ENCODE data around the gene CROCC2.

The CROCC2 gene

DNA sequence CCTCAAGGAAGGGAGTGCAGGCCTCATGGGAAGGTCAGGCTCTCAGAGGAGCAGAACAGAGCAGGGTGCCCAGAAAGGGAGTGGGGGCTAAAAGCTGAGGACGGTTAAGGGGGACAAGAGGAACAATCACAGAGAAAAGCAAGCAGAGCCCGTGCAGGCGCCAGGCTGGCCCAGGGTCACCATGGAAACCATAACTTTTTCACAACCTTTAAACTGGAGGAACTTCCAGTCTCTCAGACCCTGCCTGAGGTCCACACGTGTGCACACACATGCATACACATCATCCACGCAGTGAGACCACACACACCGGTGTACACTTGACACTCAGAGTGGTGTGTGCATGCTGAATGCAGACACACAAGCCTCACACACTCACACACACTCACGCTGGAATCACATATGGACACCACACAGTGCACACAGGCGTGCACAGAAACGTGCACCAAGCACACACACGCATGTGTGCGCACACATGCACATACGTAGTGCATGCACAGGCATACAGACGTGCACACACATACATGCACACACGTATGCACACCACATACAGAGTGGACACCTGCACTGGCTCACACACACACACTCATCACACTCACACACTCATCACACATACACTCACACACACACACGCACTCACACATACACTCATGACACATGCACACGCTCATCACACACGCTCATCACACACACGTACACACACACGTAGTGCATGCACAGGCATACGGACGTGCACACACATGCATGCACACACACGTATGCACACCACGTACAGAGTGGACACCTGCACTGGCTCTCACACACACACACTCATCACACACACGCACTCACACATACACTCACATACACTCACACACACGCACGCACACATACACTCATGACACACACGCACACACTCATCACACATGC lies 55.1 kb downstream of the CROCC2 start:
- Histone ChIP-seq H3K9me3 (ENCODE audit: control insufficient read depth, insufficient read depth, low read length) (no peaks in the 10 kb centered on the region), H3K27me3 (ENCODE audit: control insufficient read depth, low read length) (no peaks in the 10 kb centered on the region), H3K4me3 (ENCODE audit: low read length) (no peak overlapping the region), H3K79me2 (ENCODE audit: control insufficient read depth, low read length) (no peaks in the 10 kb centered on the region), H3K36me3 (ENCODE audit: control insufficient read depth, low read length) (no peaks in the 10 kb centered on the region), H3K9me2 (replicated peaks; ENCODE audit: control insufficient read depth, low read length) (no peaks in the 10 kb centered on the region), H3K4me1 (ENCODE audit: control insufficient read depth, low read length) (no peaks in the 10 kb centered on the region), H3K27ac (ENCODE audit: low read depth, low read length) (no peak overlapping the region), H3F3A (ENCODE audit: control insufficient read depth, insufficient read depth) (no peaks in the 10 kb centered on the region), H3K4me2 (ENCODE audit: low read length) (no peak overlapping the region), H4K20me1 (ENCODE audit: control insufficient read depth, insufficient read depth, low read depth, low read length) (no peaks in the 10 kb centered on the region)
- TF ChIP-seq EZH2phosphoT487 (IDR thresholded peaks at IDR 0.05; ENCODE audit: borderline replicate concordance, low read length): no peak
- TF ChIP-seq, protein P1, sequence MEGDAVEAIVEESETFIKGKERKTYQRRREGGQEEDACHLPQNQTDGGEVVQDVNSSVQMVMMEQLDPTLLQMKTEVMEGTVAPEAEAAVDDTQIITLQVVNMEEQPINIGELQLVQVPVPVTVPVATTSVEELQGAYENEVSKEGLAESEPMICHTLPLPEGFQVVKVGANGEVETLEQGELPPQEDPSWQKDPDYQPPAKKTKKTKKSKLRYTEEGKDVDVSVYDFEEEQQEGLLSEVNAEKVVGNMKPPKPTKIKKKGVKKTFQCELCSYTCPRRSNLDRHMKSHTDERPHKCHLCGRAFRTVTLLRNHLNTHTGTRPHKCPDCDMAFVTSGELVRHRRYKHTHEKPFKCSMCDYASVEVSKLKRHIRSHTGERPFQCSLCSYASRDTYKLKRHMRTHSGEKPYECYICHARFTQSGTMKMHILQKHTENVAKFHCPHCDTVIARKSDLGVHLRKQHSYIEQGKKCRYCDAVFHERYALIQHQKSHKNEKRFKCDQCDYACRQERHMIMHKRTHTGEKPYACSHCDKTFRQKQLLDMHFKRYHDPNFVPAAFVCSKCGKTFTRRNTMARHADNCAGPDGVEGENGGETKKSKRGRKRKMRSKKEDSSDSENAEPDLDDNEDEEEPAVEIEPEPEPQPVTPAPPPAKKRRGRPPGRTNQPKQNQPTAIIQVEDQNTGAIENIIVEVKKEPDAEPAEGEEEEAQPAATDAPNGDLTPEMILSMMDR (IDR thresholded peaks at IDR 0.05; ENCODE audit: low read depth, low read length, poor library complexity, severe bottlenecking): no peak

- no peaks in the 10 kb centered on the region for H3K27me3 ChIP-seq (ENCODE audit: control insufficient read depth, low read length)
- TF ChIP-seq EZH2phosphoT487 (IDR thresholded peaks at IDR 0.05; ENCODE audit: borderline replicate concordance, low read length): no peak
- TF ChIP-seq, protein P1 (IDR thresholded peaks at IDR 0.05; ENCODE audit: low read depth, low read length, poor library complexity, severe bottlenecking): no peak
- H3K9me2 ChIP-seq (replicated peaks; ENCODE audit: control insufficient read depth, low read length): no peaks in the 10 kb centered on the region
- no peaks in the 10 kb centered on the region for H3F3A ChIP-seq (ENCODE audit: control insufficient read depth, insufficient read depth)
- no peaks in the 10 kb centered on the region for H4K20me1 ChIP-seq (ENCODE audit: control insufficient read depth, insufficient read depth, low read depth, low read length)
- no peaks in the 10 kb centered on the region for H3K36me3 ChIP-seq (ENCODE audit: control insufficient read depth, low read length)
- no peaks in the 10 kb centered on the region for H3K9me3 ChIP-seq (ENCODE audit: control insufficient read depth, insufficient read depth, low read length)
- no peaks in the 10 kb centered on the region for H3K4me1 ChIP-seq (ENCODE audit: control insufficient read depth, low read length)
- H3K4me2 ChIP-seq (ENCODE audit: low read length): no peak overlapping the region
- no peaks in the 10 kb centered on the region for H3K79me2 ChIP-seq (ENCODE audit: control insufficient read depth, low read length)
- no peak overlapping the region for H3K4me3 ChIP-seq (ENCODE audit: low read length)
- H3K27ac ChIP-seq (ENCODE audit: low read depth, low read length): no peak overlapping the region
Observed at GRCh38 chr2:240961910-240962299, 55.8 kb downstream of the CROCC2 start.

DNA sequence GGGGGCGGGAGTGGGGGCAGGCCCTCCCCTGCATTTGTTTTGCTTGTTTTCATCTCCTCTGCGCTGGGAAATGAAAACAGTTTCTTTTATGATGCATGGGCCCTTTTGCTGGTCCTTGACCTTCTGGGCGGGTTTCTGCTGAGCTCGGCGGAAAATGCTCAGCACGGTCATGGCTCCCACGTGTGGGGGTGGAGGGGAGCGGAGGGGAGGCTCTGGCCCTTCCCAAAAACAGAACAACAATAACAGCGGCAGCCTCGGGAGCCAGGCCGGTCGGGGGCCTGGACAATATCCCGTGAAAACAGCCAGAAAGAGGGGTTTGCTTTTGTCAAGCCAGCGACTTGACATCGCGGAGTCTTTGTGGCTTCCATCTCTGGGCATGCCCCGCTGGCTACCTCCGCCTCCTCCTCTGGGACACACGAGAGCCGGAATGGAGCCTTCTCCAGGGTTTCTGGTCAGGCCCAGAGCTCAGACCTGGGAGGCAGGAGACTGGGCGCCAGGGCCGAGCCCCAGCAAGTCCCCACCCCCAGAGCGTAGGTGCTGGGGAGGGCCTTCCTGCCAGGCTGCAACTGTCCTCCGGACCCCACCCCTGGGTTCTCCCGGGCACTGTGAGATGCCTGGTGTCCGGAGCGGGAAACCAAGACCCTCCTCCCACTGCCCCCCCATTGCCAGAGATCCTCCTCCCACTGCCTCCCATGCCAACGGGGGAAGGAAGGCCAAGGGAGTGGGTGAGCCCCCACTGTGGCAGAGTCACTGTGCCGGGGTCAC lies 56.3 kb downstream of the CROCC2 start:
- H3K4me3 ChIP-seq (ENCODE audit: low read length): no peak overlapping the region
- no peak overlapping the region for H3K4me2 ChIP-seq (ENCODE audit: low read length)
- no peaks in the 10 kb centered on the region for H3K79me2 ChIP-seq (ENCODE audit: control insufficient read depth, low read length)
- no peaks in the 10 kb centered on the region for H3K27me3 ChIP-seq (ENCODE audit: control insufficient read depth, low read length)
- H3K9me2 ChIP-seq (replicated peaks; ENCODE audit: control insufficient read depth, low read length): no peaks in the 10 kb centered on the region
- TF ChIP-seq EZH2phosphoT487 (IDR thresholded peaks at IDR 0.05; ENCODE audit: borderline replicate concordance, low read length): no peak
- TF ChIP-seq, protein P1 (IDR thresholded peaks at IDR 0.05; ENCODE audit: low read depth, low read length, poor library complexity, severe bottlenecking): no peak
- no peaks in the 10 kb centered on the region for H3K4me1 ChIP-seq (ENCODE audit: control insufficient read depth, low read length)
- H3K27ac ChIP-seq (ENCODE audit: low read depth, low read length): no peak overlapping the region
- H3K9me3 ChIP-seq (ENCODE audit: control insufficient read depth, insufficient read depth, low read length): no peaks in the 10 kb centered on the region
- H4K20me1 ChIP-seq (ENCODE audit: control insufficient read depth, insufficient read depth, low read depth, low read length): no peaks in the 10 kb centered on the region
- H3K36me3 ChIP-seq (ENCODE audit: control insufficient read depth, low read length): no peaks in the 10 kb centered on the region
- H3F3A ChIP-seq (ENCODE audit: control insufficient read depth, insufficient read depth): no peaks in the 10 kb centered on the region
